ENCODE results near the gene SLCO3A1. TPM values are rescaled to one million over a fixed set of nuclear protein-coding genes. Genes with fewer than 3 reads are reported as not detected.

Gene SLCO3A1
- total RNA-seq, 1 donor from 2014 or later, result 10.6 TPM

- no peak for DNase-seq
Observed at GRCh38 chr15:91861223-91861622, 7.7 kb downstream of the SLCO3A1 start.

GRCh38 chr15:91862891-91863504 is 9.5 kb downstream of the SLCO3A1 start:
- DNase-seq, result no peak

- no peak for DNase-seq
Observed at GRCh38 chr15:91863621-91864255, 10.2 kb downstream of the SLCO3A1 start.

GRCh38 chr15:91864664-91865063 is 11.2 kb downstream of the SLCO3A1 start:
- no peak for DNase-seq

GRCh38 chr15:91865486-91865885 is 12.0 kb downstream of the SLCO3A1 start:
- no peak for DNase-seq

GRCh38 chr15:91865950-91866349 is 12.4 kb downstream of the SLCO3A1 start:
- DNase-seq, result no peak

GRCh38 chr15:91866371-91866905 is 12.9 kb downstream of the SLCO3A1 start:
- no peak for DNase-seq

- DNase-seq, result no peak
Observed at GRCh38 chr15:91866971-91867372, 13.5 kb downstream of the SLCO3A1 start.

- DNase-seq, result peak; percentile 41
Observed at GRCh38 chr15:91867581-91868026, 14.1 kb downstream of the SLCO3A1 start.

GRCh38 chr15:91870876-91871537 is 17.5 kb downstream of the SLCO3A1 start:
- DNase-seq, result no peak

GRCh38 chr15:91871837-91872236 is 18.3 kb downstream of the SLCO3A1 start:
- DNase-seq, result no peak

GRCh38 chr15:91872356-91873137 is 19.0 kb downstream of the SLCO3A1 start:
- DNase-seq, result no peak

- DNase-seq, result no peak
Observed at GRCh38 chr15:91873138-91873536, 19.6 kb downstream of the SLCO3A1 start.

- DNase-seq, result no peak
Observed at GRCh38 chr15:91874171-91874570, 20.7 kb downstream of the SLCO3A1 start.

GRCh38 chr15:91874992-91875660 is 21.6 kb downstream of the SLCO3A1 start:
- no peak for DNase-seq

- no peak for DNase-seq
Observed at GRCh38 chr15:91876187-91876586, 22.7 kb downstream of the SLCO3A1 start.

GRCh38 chr15:91878319-91878870 is 24.9 kb downstream of the SLCO3A1 start:
- no peak for DNase-seq

- no peak for DNase-seq
Observed at GRCh38 chr15:91879158-91879557, 25.6 kb downstream of the SLCO3A1 start.

- DNase-seq, result no peak
Observed at GRCh38 chr15:91880373-91880772, 26.9 kb downstream of the SLCO3A1 start.

- DNase-seq, result no peak
Observed at GRCh38 chr15:91881569-91882297, 28.2 kb downstream of the SLCO3A1 start.

Data from skin of body (tissue), 2 donors.